ENCODE results near the gene EI24. TPM values are rescaled to one million over a fixed set of nuclear protein-coding genes. Genes with fewer than 3 reads are reported as not detected.

EI24 gene
- 34.3 and 34.5 TPM in 2 replicates for total RNA-seq

GRCh38 chr11:125568970-125569914, at the start of gene EI24:
Gene EI24 (plus strand): TSS chr11:125569477. CDS start chr11:125572528, 3,051 bp downstream.
- ChIA-PET POLR2A (interaction anchor here (0.7 to 4.1 kb wide), 15 partner anchors 11 to 499 kb away, joined by 3 to 82 read pairs (median 3); partner anchors contain the start of genes CHEK1, HYLS1, PUS3 and STT3A), CTCF (interaction anchor here (0.7 to 2.4 kb wide), 6 partner anchors 23 to 318 kb away, joined by 3 to 10 read pairs (median 3); partner anchors contain the start of genes HYLS1 and STT3A)
- ATAC-seq (ENCODE audit: low read depth) (peak; percentile 97), DNase-seq (peak; percentile 83)
- intact Hi-C loops (cut with micrococcal nuclease), result loop anchor here (1.0 to 2.0 kb wide), 8 partner anchors 23 to 458 kb away; partner anchors contain the start of genes CHEK1, HYLS1, STT3A and TMEM218
- Mint-ChIP-seq H3K4me1 (peaks cover 22% of the 10 kb centered on the region), H3K27me3 (no peaks in the 10 kb centered on the region), H3K4me3 (peak within 1 kb of the TSS; percentile 93), H3K36me3 (ENCODE audit: low read depth) (peaks cover 26% of the 10 kb centered on the region), H3K27ac (peak within 1 kb of the TSS; percentile 88), H3K9me3 (no peaks in the 10 kb centered on the region)
- TF ChIP-seq CTCF (IDR thresholded peaks at IDR 0.05), result no peak

- DNase-seq, result no peak
- no peaks in the 10 kb centered on the region for H3K27me3 Mint-ChIP-seq
- no peak for TF ChIP-seq CTCF (IDR thresholded peaks at IDR 0.05)
- CTCF ChIA-PET, result no interaction called here
- H3K4me3 Mint-ChIP-seq, result no peak overlapping the region
- H3K9me3 Mint-ChIP-seq, result peaks cover 4% of the 10 kb centered on the region
- peaks cover 15% of the 10 kb centered on the region for H3K4me1 Mint-ChIP-seq
- no peaks in the 10 kb centered on the region for H3K36me3 Mint-ChIP-seq (ENCODE audit: low read depth)
- intact Hi-C loops (cut with micrococcal nuclease), result loop anchor here (10.0 kb wide), 1 partner anchor 785 kb away; the partner anchor contains the start of gene DCPS
- POLR2A ChIA-PET, result no interaction called here
- no peak overlapping the region for H3K27ac Mint-ChIP-seq
- no peak for ATAC-seq (ENCODE audit: low read depth)
These were observed 49.1 kb upstream of the EI24 start for GRCh38 chr11:125519860-125520834.

- H3K4me3 Mint-ChIP-seq, result no peak overlapping the region
- CTCF ChIA-PET, result no interaction called here
- no peak overlapping the region for H3K27ac Mint-ChIP-seq
- intact Hi-C loops (cut with micrococcal nuclease), result no loop called here
- no peak for DNase-seq
- no peaks in the 10 kb centered on the region for H3K36me3 Mint-ChIP-seq (ENCODE audit: low read depth)
- POLR2A ChIA-PET, result interaction anchor here (0.7 kb wide), 1 partner anchor 644 kb away, joined by 3 read pairs; no protein-coding TSS in a partner anchor
- H3K4me1 Mint-ChIP-seq, result no peaks in the 10 kb centered on the region
- no peak for ATAC-seq (ENCODE audit: low read depth)
- H3K27me3 Mint-ChIP-seq, result peaks cover 2% of the 10 kb centered on the region
- TF ChIP-seq CTCF (IDR thresholded peaks at IDR 0.05), result no peak
- peaks cover 5% of the 10 kb centered on the region for H3K9me3 Mint-ChIP-seq
These were observed 44.0 kb upstream of the EI24 start for GRCh38 chr11:125525303-125525702.

GRCh38 chr11:125532668-125533067, 36.6 kb upstream of the EI24 start:
- Mint-ChIP-seq H3K27ac (no peak overlapping the region), H3K27me3 (peaks cover 16% of the 10 kb centered on the region), H3K4me1 (no peaks in the 10 kb centered on the region), H3K9me3 (no peaks in the 10 kb centered on the region), H3K36me3 (ENCODE audit: low read depth) (no peaks in the 10 kb centered on the region), H3K4me3 (no peak overlapping the region)
- ATAC-seq (ENCODE audit: low read depth), result no peak
- no peak for DNase-seq
- TF ChIP-seq CTCF (IDR thresholded peaks at IDR 0.05), result no peak
- intact Hi-C loops (cut with micrococcal nuclease), result no loop called here
- CTCF ChIA-PET, result no interaction called here
- POLR2A ChIA-PET, result no interaction called here

All from activated B cell treated with CpG ODN at 0.5 μM for 24 hours (primary cell).